HepG2 (cell line): ENCODE data around the gene RGS6. TPM values are rescaled to one million over a fixed set of nuclear protein-coding genes. Genes with fewer than 3 reads are reported as not detected.

Experiments used
- ATAC-seq: fragments of 200-7000 bp; cut with Tn5 transposase; 3 replicates; pipeline ENCODE4 v1.9.1; 2020; ENCODE audit warnings: mild to moderate bottlenecking, moderate library complexity
- BruUV-seq: library from RNA; stranded (reverse); fragments of 400-500 nt; replicated peaks from 2 replicates; lab custom pipeline; 2021; lab: Mats Ljungman, UMichigan
- CTCF ChIA-PET: fragments of 300-600 bp; formaldehyde crosslinking; extraction: SDS; loops from one replicate; lab custom pipeline; 2021; ENCODE audit warnings: low total read pairs, inconsistent platforms, low intra/inter-chr PET ratio; lab: Yijun Ruan, JAX
- POLR2A ChIA-PET: fragments of 350-600 bp; sonication (Branson Sonifier 250); formaldehyde crosslinking; loops from one replicate; lab custom pipeline; 2020; ENCODE audit warnings: antibody characterized with exemption, inconsistent platforms; lab: Yijun Ruan, JAX
- DNase-seq: peaks from one replicate; pipeline ENCODE4 v3.0.0-alpha.2; 2015; ENCODE audit warnings: low spot score
- FAIRE-seq: peaks from 3 replicates; lab custom pipeline; 2011; peaks lifted over from hg19 to GRCh38; lab: Jason Lieb, UNC
- H2AFZ ChIP-seq: one replicate; pipeline ENCODE4 v1.6.1; 2011; ENCODE audit warnings: low read length, inconsistent platforms
- H3K27ac ChIP-seq: fragments of 300-600 bp; 3 replicates; pipeline ENCODE4 v1.8.0; 2011; ENCODE audit warnings: mixed run types, mild to moderate bottlenecking, mixed read lengths, low read length, inconsistent platforms; ENCODE audit not compliant: insufficient read depth; ENCODE audit errors: extremely low read length
- H3K27me3 ChIP-seq, 2 experiments: fragments of 200-600 bp in 1 of 2; 2 replicates in 1 of 2; 3 replicates in 1 of 2; pipeline versions ENCODE4 v1.6.0 to v1.8.0; 2011; ENCODE audit warnings: low read length in 2 of 2, mild to moderate bottlenecking in 2 of 2, moderate library complexity in 2 of 2, inconsistent platforms in 1 of 2; ENCODE audit not compliant: insufficient read depth in 2 of 2, control insufficient read depth in 1 of 2
- H3K36me3 ChIP-seq, 2 experiments: fragments of 200-600 bp in 1 of 2; replicated peaks in 1 of 2; 2 replicates in 1 of 2; 3 replicates in 1 of 2; pipeline versions ENCODE4 v1.5.1 to v1.8.0; 2011; ENCODE audit warnings: low read length in 2 of 2, inconsistent platforms in 1 of 2; ENCODE audit not compliant: insufficient read depth in 2 of 2, control insufficient read depth in 1 of 2
- H3K4me1 ChIP-seq: 2 replicates; pipeline ENCODE4 v1.5.1; 2012; ENCODE audit warnings: low read length, inconsistent platforms; ENCODE audit not compliant: insufficient read depth
- H3K4me2 ChIP-seq: 2 replicates; pipeline ENCODE4 v1.6.0; 2011; ENCODE audit warnings: low read depth, low read length, inconsistent platforms
- H3K4me3 ChIP-seq, 3 experiments: fragments of 200-600 bp in 1 of 3; sonication (generic), shearing (Covaris generic) in 1 of 3; replicated peaks in 1 of 3; 2 replicates each; pipeline ENCODE4 v1.5.1; 2011 to 2016; ENCODE audit warnings: low read length in 3 of 3, inconsistent platforms in 2 of 3, low read depth in 2 of 3, mild to moderate bottlenecking in 2 of 3, control low read depth in 1 of 3, mixed read lengths in 1 of 3; ENCODE audit not compliant: insufficient read depth in 1 of 3
- H3K79me2 ChIP-seq: one replicate; pipeline ENCODE4 v1.6.1; 2011; ENCODE audit warnings: low read length, inconsistent platforms; ENCODE audit not compliant: insufficient read depth
- H3K9ac ChIP-seq: 2 replicates; pipeline ENCODE4 v1.6.0; 2011; ENCODE audit warnings: mild to moderate bottlenecking, low read depth, low read length, inconsistent platforms; ENCODE audit not compliant: insufficient read depth
- H3K9me3 ChIP-seq: 2 replicates; pipeline ENCODE4 v1.5.1; 2012; ENCODE audit warnings: mild to moderate bottlenecking, low read length
- H4K20me1 ChIP-seq: 2 replicates; pipeline ENCODE4 v1.6.0; 2011; ENCODE audit warnings: inconsistent platforms, mild to moderate bottlenecking, low read length, moderate library complexity; ENCODE audit not compliant: insufficient read depth
- ATF7-NPFF ChIP-seq: sonication (generic); formaldehyde crosslinking; IDR thresholded peaks from 2 replicates; pipeline ENCODE4 v1.8.1; 2023; ENCODE audit warnings: mild to moderate bottlenecking, low read depth, missing genetic modification reagents, moderate library complexity
- CBX1 ChIP-seq: IDR thresholded peaks from one replicate; pipeline ENCODE4 v1.6.1; 2016; ENCODE audit warnings: antibody characterized with exemption, low read depth
- GATA4 ChIP-seq: sonication (generic); IDR thresholded peaks from 2 replicates; pipeline ENCODE4 v1.6.1; 2016; ENCODE audit warnings: antibody characterized with exemption, low read depth, borderline replicate concordance
- HNRNPK ChIP-seq: fragments of 200-400 bp; formaldehyde crosslinking; IDR thresholded peaks from 2 replicates; pipeline ENCODE4 v1.6.1; 2018; ENCODE audit warnings: low read length, low read depth, moderate library complexity, mild to moderate bottlenecking; ENCODE audit not compliant: poor library complexity, severe bottlenecking
- MIER2 ChIP-seq: IDR thresholded peaks from 2 replicates; pipeline ENCODE4 v1.6.1; 2016; ENCODE audit warnings: missing biosample characterization, missing genetic modification reagents
- NAIF1 ChIP-seq: sonication (generic); formaldehyde crosslinking; IDR thresholded peaks from 2 replicates; pipeline ENCODE4 v1.5.0; 2020; ENCODE audit warnings: mild to moderate bottlenecking, missing genetic modification reagents, borderline replicate concordance
- NCOA2 ChIP-seq: sonication (generic); formaldehyde crosslinking; IDR thresholded peaks from 2 replicates; pipeline ENCODE4 v1.8.0; 2022; ENCODE audit warnings: inconsistent platforms
- PLRG1 ChIP-seq: fragments of 450-650 bp; conservative IDR thresholded peaks from 2 replicates; pipeline ENCODE4 v1.6.1; 2016
- POLR2A ChIP-seq, 2 experiments: IDR thresholded peaks; 2 replicates each; pipeline ENCODE4 v1.6.1; 2011; ENCODE audit warnings: low read depth in 2 of 2, low read length in 2 of 2, mild to moderate bottlenecking in 1 of 2, moderate library complexity in 1 of 2; ENCODE audit not compliant: insufficient read depth in 1 of 2
- PRDM4 ChIP-seq: sonication (generic); formaldehyde crosslinking; IDR thresholded peaks from 2 replicates; pipeline ENCODE4 v1.9.0; 2021; ENCODE audit warnings: missing genetic modification reagents, borderline replicate concordance
- SMARCC2 ChIP-seq: fragments of 450-650 bp; IDR thresholded peaks from 2 replicates; pipeline ENCODE4 v1.6.1; 2017; ENCODE audit warnings: antibody characterized with exemption, mild to moderate bottlenecking
- TAF15 ChIP-seq: fragments of 200-400 bp; formaldehyde crosslinking; IDR thresholded peaks from one replicate; pipeline ENCODE4 v1.6.1; 2018; ENCODE audit warnings: mild to moderate bottlenecking, low read depth, low read length; ENCODE audit not compliant: poor library complexity, severe bottlenecking
- TMF1 ChIP-seq: sonication (generic); formaldehyde crosslinking; IDR thresholded peaks from 2 replicates; pipeline ENCODE4 v1.8.1; 2022; ENCODE audit warnings: low read depth, missing genetic modification reagents
- ZNF18 ChIP-seq: sonication (generic); formaldehyde crosslinking; IDR thresholded peaks from 2 replicates; pipeline ENCODE4 v1.8.0; 2022; ENCODE audit warnings: mild to moderate bottlenecking, missing genetic modification reagents; ENCODE audit not compliant: insufficient replicate concordance
- ZNF331 ChIP-seq: sonication (generic); formaldehyde crosslinking; IDR thresholded peaks from 2 replicates; pipeline ENCODE4 v1.4.0; 2020; ENCODE audit warnings: missing genetic modification reagents
- ZNF607 ChIP-seq: sonication (generic); formaldehyde crosslinking; IDR thresholded peaks from 2 replicates; pipeline ENCODE4 v1.5.1; 2020; ENCODE audit warnings: missing genetic modification reagents, mild to moderate bottlenecking, borderline replicate concordance
- ZNF891 ChIP-seq: sonication (generic); formaldehyde crosslinking; IDR thresholded peaks from 2 replicates; pipeline ENCODE4 v1.5.0; 2020; ENCODE audit warnings: mild to moderate bottlenecking, missing genetic modification reagents
- ZSCAN31 ChIP-seq: sonication (generic); formaldehyde crosslinking; IDR thresholded peaks from 2 replicates; pipeline ENCODE4 v1.5.0; 2020; ENCODE audit warnings: low read depth, mild to moderate bottlenecking, missing genetic modification reagents
- WGBS: methylation state at CpG from one replicate; pipeline ENCODE4 v1.1.6; 2017; ENCODE audit warnings: low lambda C conversion rate; 5-methylcytosine and 5-hydroxymethylcytosine counted together
- in situ Hi-C: cut with HindIII; loops from 2 replicates; pipeline ENCODE4 v1.10.0; 2017; ENCODE audit warnings: low pct_unique_long_range_greater_than_20kb; ENCODE audit not compliant: extremely low pct_ligation_motif_present
- intact Hi-C: fragments of 100-400 bp; cut with micrococcal nuclease; formaldehyde crosslinking; loops from one replicate; pipeline ENCODE4 v1.10.0; 2022; ENCODE audit not compliant: unreplicated experiment
- polyA plus RNA-seq, 8 experiments: library from polyadenylated mRNA; depleted of rRNA in 3 of 8; stranded (reverse) in 7 of 8; unstranded in 1 of 8; fragments of >200 nt; fragmentation: Illumina TruSeq in 4 of 8; extraction: Trizol in 4 of 8; gene quantifications; 2 replicates each; pipeline versions ENCODE4 v1.2.1 to v1.2.3, GENCODE V29; 2011 to 2016; ENCODE audit warnings: low read depth in 4 of 8, missing spikeins in 1 of 8, mixed read lengths in 1 of 8; ENCODE audit not compliant: insufficient read depth in 1 of 8
- total RNA-seq, 5 experiments: library from RNA; depleted of rRNA; stranded (reverse); fragments of >200 nt; fragmentation: Illumina TruSeq; extraction: Trizol; gene quantifications; 2 replicates each; pipeline ENCODE4 v1.2.3, GENCODE V29; 2016; ENCODE audit warnings: low read depth in 1 of 5
- TF ChIP-seq, protein P1 (sequence below): sonication (generic); formaldehyde crosslinking; conservative IDR thresholded peaks from 2 replicates; pipeline ENCODE4 v1.5.0; 2020; ENCODE audit warnings: missing genetic modification reagents
- TF ChIP-seq, protein P2 (sequence below): sonication (generic); formaldehyde crosslinking; IDR thresholded peaks from 2 replicates; pipeline ENCODE4 v1.5.0; 2020; ENCODE audit warnings: missing genetic modification reagents

The RGS6 gene
- total and polyA plus RNA-seq, 2 of the 13 experiments (the other 11 are each of a cell fraction or from before 2014, with no cell fraction given), result not detected

DNA sequence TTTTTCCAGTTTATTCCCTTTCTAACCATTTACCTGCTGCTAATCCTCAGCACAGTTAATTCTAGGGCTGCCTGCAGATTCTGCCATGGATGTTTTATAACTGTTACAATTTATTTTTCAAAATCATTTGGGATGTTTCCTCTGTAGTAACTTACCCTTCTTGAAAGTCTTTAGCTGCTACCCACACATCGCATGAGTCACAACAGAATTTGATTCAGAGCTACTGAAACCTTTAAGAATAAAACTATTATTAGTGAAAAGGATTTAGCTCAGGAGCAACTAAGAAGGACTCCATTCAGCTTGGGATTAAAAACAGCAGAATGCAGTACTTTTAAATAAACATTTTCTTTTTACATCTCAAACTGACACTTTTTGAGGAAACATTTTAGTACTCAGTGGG is 41.7 kb upstream of the RGS6 start:
- Histone ChIP-seq H3K4me2 (no peak overlapping the region), H3K27me3 (peaks cover 2 to 7% of the 10 kb centered on the region in 2 experiments; a peak in 2 of 5 replicates), H2AFZ (no peak overlapping the region), H3K27ac (no peak overlapping the region), H3K36me3 (no peaks in the 10 kb centered on the region), H4K20me1 (no peaks in the 10 kb centered on the region), H3K9me3 (no peaks in the 10 kb centered on the region), H3K79me2 (no peaks in the 10 kb centered on the region), H3K4me1 (no peaks in the 10 kb centered on the region), H3K9ac (no peak overlapping the region), H3K4me3 (no peak overlapping the region)
- TF ChIP-seq ZNF607 (CRISPR knock-in tag) (no peak), SMARCC2 (no peak), TMF1 (CRISPR knock-in tag) (no peak), MIER2 (CRISPR knock-in tag) (no peak), NAIF1 (CRISPR knock-in tag) (no peak), ZSCAN31 (no peak), NCOA2 (CRISPR knock-in tag) (no peak), PLRG1 (no peak), POLR2A (IDR thresholded peaks at IDR 0.05; ENCODE audit: insufficient read depth in 1 of 2, low read depth in 2 of 2, low read length in 2 of 2) (no peak), GATA4 (no peak), ZNF891 (CRISPR knock-in tag) (no peak), ATF7-NPFF (CRISPR knock-in tag) (no peak), ZNF18 (CRISPR knock-in tag) (no peak), ZNF331 (no peak), PRDM4 (CRISPR knock-in tag) (no peak), TAF15 (no peak), CBX1 (no peak), HNRNPK (no peak)
- TF ChIP-seq, protein P1, sequence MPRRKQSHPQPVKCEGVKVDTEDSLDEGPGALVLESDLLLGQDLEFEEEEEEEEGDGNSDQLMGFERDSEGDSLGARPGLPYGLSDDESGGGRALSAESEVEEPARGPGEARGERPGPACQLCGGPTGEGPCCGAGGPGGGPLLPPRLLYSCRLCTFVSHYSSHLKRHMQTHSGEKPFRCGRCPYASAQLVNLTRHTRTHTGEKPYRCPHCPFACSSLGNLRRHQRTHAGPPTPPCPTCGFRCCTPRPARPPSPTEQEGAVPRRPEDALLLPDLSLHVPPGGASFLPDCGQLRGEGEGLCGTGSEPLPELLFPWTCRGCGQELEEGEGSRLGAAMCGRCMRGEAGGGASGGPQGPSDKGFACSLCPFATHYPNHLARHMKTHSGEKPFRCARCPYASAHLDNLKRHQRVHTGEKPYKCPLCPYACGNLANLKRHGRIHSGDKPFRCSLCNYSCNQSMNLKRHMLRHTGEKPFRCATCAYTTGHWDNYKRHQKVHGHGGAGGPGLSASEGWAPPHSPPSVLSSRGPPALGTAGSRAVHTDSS (CRISPR knock-in tag), result no peak
- TF ChIP-seq, protein P2, sequence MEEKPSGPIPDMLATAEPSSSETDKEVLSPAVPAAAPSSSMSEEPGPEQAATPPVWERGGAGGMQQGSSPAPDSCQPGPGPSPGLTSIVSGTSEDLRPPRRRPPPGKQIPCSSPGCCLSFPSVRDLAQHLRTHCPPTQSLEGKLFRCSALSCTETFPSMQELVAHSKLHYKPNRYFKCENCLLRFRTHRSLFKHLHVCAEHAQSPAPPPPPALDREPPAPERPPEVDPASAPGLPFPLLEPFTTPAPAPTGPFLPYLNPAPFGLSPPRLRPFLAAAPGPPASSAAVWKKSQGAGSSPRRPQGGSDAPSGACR (CRISPR knock-in tag), result no peak
- FAIRE-seq (no peak), ATAC-seq (no peak), DNase-seq (no peak)
- ChIA-PET POLR2A (no interaction called here), CTCF (no interaction called here)
- BruUV-seq, result no TSS peak
- intact Hi-C loops (no loop called here), in situ Hi-C loops (no loop called here)
- 8% methylated on average over 1 of the region's 1 CpG for WGBS
